Liver (tissue), 3 donors: Measurements from ENCODE around the gene ZC3H18.

ENCODE experiments used
- EGR1 ChIP-seq, 2 donors: IDR thresholded peaks; 2 replicates each; pipeline ENCODE4 v1.6.1; 2016 to 2018; ENCODE audit warnings: antibody characterized with exemption in 2 of 2, low read depth in 2 of 2
- HNF4G ChIP-seq: IDR thresholded peaks from 2 replicates; pipeline ENCODE4 v1.6.1; 2016; ENCODE audit warnings: antibody characterized with exemption
- JUND ChIP-seq, 2 donors: IDR thresholded peaks; 2 replicates each; pipeline ENCODE4 v1.6.1; 2016; ENCODE audit warnings: antibody characterized with exemption in 2 of 2
- RAD21 ChIP-seq, 2 donors: IDR thresholded peaks; 2 replicates each; pipeline ENCODE4 v1.6.1; 2016; ENCODE audit warnings: antibody characterized with exemption in 2 of 2, mild to moderate bottlenecking in 2 of 2
- SP1 ChIP-seq: IDR thresholded peaks from 2 replicates; pipeline ENCODE4 v1.6.1; 2018; ENCODE audit warnings: antibody characterized with exemption, mild to moderate bottlenecking
- TAF1 ChIP-seq: conservative IDR thresholded peaks from 2 replicates; pipeline ENCODE4 v1.6.1; 2016; ENCODE audit warnings: antibody characterized with exemption, mild to moderate bottlenecking
- TF ChIP-seq, protein P1 (sequence below): IDR thresholded peaks from 2 replicates; pipeline ENCODE4 v1.6.1; 2016; ENCODE audit warnings: antibody characterized with exemption
- TF ChIP-seq, protein P2 (sequence below): fragments of 150-350 bp; IDR thresholded peaks from 2 replicates; pipeline ENCODE4 v1.5.1; 2017; ENCODE audit warnings: improper control_type of control experiment, low read depth, low read length; ENCODE audit not compliant: missing input control
- TF ChIP-seq, protein P3 (sequence below): IDR thresholded peaks from 2 replicates; pipeline ENCODE4 v1.6.1; 2016; ENCODE audit warnings: antibody characterized with exemption
- TF ChIP-seq, protein P4 (sequence below): IDR thresholded peaks from 2 replicates; pipeline ENCODE4 v1.6.1; 2016; ENCODE audit warnings: antibody characterized with exemption, mild to moderate bottlenecking
- TF ChIP-seq, protein P5 (sequence below): IDR thresholded peaks from 2 replicates; pipeline ENCODE4 v1.6.1; 2016; ENCODE audit warnings: antibody characterized with exemption
- donor health status: healthy.
- donor health status: healthy.

DNA sequence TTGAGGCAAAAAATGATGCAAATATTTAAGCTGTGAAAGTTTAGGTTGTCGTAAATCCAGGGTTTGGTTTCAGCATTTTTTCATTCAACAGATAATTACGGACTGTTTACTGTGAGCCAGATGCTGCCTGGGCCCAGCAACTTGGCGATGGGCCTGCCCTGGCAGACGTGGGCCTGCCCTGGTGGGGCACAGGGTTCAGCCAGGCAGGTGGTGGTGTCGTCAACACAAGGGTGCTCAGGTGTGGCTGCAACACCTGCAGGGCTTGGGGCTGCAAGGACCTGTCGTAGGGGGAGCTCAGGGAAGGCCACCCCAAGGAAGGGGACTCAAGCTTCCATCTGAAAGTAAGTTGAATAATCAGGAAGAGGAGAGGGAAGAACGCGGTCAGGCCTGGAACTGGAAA, 15.1 kb downstream of the ZC3H18 start:
- TF ChIP-seq, protein P1, sequence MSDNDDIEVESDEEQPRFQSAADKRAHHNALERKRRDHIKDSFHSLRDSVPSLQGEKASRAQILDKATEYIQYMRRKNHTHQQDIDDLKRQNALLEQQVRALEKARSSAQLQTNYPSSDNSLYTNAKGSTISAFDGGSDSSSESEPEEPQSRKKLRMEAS: no peak
- no peak for TF ChIP-seq EGR1 (IDR thresholded peaks at IDR 0.05; ENCODE audit: low read depth in 2 of 2)
- TF ChIP-seq, protein P2, sequence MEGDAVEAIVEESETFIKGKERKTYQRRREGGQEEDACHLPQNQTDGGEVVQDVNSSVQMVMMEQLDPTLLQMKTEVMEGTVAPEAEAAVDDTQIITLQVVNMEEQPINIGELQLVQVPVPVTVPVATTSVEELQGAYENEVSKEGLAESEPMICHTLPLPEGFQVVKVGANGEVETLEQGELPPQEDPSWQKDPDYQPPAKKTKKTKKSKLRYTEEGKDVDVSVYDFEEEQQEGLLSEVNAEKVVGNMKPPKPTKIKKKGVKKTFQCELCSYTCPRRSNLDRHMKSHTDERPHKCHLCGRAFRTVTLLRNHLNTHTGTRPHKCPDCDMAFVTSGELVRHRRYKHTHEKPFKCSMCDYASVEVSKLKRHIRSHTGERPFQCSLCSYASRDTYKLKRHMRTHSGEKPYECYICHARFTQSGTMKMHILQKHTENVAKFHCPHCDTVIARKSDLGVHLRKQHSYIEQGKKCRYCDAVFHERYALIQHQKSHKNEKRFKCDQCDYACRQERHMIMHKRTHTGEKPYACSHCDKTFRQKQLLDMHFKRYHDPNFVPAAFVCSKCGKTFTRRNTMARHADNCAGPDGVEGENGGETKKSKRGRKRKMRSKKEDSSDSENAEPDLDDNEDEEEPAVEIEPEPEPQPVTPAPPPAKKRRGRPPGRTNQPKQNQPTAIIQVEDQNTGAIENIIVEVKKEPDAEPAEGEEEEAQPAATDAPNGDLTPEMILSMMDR: no peak
- TF ChIP-seq, protein P3, sequence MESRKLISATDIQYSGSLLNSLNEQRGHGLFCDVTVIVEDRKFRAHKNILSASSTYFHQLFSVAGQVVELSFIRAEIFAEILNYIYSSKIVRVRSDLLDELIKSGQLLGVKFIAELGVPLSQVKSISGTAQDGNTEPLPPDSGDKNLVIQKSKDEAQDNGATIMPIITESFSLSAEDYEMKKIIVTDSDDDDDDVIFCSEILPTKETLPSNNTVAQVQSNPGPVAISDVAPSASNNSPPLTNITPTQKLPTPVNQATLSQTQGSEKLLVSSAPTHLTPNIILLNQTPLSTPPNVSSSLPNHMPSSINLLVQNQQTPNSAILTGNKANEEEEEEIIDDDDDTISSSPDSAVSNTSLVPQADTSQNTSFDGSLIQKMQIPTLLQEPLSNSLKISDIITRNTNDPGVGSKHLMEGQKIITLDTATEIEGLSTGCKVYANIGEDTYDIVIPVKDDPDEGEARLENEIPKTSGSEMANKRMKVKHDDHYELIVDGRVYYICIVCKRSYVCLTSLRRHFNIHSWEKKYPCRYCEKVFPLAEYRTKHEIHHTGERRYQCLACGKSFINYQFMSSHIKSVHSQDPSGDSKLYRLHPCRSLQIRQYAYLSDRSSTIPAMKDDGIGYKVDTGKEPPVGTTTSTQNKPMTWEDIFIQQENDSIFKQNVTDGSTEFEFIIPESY: no peak
- TF ChIP-seq JUND (IDR thresholded peaks at IDR 0.05): no peak
- no peak for TF ChIP-seq TAF1
- TF ChIP-seq, protein P4, sequence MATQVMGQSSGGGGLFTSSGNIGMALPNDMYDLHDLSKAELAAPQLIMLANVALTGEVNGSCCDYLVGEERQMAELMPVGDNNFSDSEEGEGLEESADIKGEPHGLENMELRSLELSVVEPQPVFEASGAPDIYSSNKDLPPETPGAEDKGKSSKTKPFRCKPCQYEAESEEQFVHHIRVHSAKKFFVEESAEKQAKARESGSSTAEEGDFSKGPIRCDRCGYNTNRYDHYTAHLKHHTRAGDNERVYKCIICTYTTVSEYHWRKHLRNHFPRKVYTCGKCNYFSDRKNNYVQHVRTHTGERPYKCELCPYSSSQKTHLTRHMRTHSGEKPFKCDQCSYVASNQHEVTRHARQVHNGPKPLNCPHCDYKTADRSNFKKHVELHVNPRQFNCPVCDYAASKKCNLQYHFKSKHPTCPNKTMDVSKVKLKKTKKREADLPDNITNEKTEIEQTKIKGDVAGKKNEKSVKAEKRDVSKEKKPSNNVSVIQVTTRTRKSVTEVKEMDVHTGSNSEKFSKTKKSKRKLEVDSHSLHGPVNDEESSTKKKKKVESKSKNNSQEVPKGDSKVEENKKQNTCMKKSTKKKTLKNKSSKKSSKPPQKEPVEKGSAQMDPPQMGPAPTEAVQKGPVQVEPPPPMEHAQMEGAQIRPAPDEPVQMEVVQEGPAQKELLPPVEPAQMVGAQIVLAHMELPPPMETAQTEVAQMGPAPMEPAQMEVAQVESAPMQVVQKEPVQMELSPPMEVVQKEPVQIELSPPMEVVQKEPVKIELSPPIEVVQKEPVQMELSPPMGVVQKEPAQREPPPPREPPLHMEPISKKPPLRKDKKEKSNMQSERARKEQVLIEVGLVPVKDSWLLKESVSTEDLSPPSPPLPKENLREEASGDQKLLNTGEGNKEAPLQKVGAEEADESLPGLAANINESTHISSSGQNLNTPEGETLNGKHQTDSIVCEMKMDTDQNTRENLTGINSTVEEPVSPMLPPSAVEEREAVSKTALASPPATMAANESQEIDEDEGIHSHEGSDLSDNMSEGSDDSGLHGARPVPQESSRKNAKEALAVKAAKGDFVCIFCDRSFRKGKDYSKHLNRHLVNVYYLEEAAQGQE: no peak
- TF ChIP-seq HNF4G: no peak
- TF ChIP-seq, protein P5, sequence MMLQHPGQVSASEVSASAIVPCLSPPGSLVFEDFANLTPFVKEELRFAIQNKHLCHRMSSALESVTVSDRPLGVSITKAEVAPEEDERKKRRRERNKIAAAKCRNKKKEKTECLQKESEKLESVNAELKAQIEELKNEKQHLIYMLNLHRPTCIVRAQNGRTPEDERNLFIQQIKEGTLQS: no peak
- no peak for TF ChIP-seq RAD21 (IDR thresholded peaks at IDR 0.05)
- no peak for TF ChIP-seq SP1
